SH-SY5Y (cell line): ENCODE data around the gene SCYL1.

Experiments used
- GATA2 ChIP-seq: IDR thresholded peaks from 2 replicates; pipeline ENCODE4 v1.6.1; 2011; ENCODE audit warnings: mild to moderate bottlenecking, low read depth, low read length
- GATA3 ChIP-seq: IDR thresholded peaks from 2 replicates; pipeline ENCODE4 v1.6.1; 2011; ENCODE audit warnings: low read depth, mild to moderate bottlenecking, low read length, moderate library complexity

The SCYL1 gene

DNA sequence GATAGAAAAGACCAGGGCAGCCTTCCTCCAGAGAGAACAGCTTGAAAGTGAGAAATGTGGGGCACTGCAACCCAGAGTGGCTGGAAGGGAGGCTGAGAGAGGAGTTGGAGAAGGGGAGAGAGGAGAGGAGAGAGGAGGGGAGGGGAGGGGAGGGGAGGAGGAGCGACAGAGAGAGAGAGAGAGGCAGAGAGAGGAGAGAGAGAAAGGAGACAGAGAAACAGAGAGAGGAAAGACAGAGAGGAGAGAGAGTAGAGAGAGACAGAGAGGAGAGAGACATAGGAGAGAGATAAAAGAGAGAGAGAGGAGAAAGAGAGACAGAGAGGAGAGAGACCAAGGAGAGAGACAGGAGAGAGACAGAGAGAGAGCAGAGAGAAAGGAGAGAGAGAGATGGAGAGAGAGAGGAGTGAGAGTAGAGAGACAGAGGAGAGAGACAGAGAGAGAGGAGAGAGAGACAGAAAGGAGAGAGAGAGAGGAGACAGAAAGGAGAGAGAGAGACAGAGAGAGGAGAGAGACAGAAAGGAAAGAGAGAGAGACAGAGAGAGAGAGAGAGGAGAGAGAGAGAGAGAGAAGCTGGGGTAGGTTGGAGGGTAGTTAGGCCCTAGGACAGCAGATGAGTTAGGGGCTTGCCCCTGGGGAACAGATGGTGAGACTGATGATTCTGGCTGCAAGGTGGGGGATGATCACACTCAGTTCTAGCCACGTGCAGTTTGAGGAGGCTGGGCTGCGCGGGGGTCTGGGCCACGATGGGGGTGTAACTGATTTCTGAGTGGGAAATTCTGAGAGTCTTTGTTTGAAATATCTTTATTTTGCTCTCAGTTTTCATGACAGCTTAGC, 8.5 kb upstream of the SCYL1 start:
- no peak for TF ChIP-seq GATA3
- no peak for TF ChIP-seq GATA2

GRCh38 chr11:65524014-65524740, 706 bp upstream of the SCYL1 start:
- TF ChIP-seq GATA2 (no peak), GATA3 (no peak)

DNA sequence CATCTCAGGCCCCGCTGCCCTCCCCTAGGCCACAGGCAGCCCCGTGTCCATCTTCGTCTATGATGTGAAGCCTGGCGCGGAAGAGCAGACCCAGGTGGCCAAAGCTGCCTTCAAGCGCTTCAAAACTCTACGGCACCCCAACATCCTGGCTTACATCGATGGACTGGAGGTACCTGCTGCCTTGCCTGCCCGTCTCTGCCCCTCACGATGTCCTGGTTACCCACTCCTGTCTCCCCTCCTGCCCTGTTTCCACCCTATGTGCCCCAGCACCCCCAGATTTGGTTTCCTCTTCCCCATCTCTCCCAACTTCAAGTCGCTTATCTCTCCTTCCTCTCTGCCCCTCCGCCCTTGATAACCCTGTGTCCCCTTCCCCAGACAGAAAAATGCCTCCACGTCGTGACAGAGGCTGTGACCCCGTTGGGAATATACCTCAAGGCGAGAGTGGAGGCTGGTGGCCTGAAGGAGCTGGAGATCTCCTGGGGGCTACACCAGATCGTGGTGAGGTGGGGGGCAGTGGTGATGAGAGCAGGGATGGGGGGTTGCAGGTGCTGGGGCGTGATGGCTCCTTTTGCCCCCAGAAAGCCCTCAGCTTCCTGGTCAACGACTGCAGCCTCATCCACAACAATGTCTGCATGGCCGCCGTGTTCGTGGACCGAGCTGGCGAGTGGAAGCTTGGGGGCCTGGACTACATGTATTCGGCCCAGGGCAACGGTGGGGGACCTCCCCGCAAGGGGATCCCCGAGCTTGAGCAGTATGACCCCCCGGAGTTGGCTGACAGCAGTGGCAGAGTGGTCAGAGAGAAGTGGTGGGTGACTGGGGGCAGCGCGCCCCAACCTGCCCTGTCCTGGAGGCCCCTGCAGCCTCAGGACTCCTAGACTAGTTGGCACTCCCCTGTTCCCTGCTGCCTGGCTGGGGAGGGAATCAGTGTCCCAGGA, 930 bp downstream of the SCYL1 start:
- TF ChIP-seq GATA2 (no peak), GATA3 (no peak)

- TF ChIP-seq GATA3 (no peak), GATA2 (no peak)
Measured at GRCh38 chr11:65526744-65527143, 1.9 kb downstream of the SCYL1 start.

GRCh38 chr11:65528819-65529350, 4.0 kb downstream of the SCYL1 start:
- TF ChIP-seq GATA2 (no peak), GATA3 (no peak)

- TF ChIP-seq GATA2, result no peak
- TF ChIP-seq GATA3, result no peak
Measured at GRCh38 chr11:65529475-65530156, 4.7 kb downstream of the SCYL1 start.

- TF ChIP-seq GATA2, result no peak
- no peak for TF ChIP-seq GATA3
Measured at GRCh38 chr11:65530157-65530496, 5.2 kb downstream of the SCYL1 start.

DNA sequence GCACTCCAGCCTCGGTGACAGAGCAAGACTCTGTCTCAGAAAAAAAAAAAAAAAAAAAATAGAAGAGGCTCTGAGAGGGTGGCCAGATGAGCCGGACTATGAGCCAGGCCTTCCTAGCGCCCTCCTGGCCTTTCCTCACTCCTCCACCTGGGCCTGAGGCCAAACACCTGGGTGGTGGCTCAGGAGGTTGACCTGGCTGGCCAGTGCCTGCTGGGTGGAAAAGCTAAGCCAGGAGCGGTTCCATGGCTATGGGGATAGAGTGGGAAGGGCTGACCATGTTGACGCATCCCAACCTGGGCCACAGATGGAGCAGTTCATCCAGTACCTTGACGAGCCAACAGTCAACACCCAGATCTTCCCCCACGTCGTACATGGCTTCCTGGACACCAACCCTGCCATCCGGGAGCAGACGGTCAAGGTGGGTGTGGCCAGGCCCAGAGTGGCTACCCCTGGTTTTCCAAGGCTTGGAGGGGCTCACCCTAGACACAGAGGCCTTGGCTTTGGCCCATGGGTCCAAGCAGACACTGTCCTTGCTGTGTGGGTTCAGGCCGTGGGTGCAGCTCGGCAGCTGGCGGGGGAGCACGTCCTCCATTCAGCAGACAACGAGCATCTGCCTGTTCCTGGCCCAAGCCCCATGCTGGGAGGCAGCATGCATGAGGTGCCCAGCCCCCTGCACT, 7.6 kb downstream of the SCYL1 start:
- no peak for TF ChIP-seq GATA2
- TF ChIP-seq GATA3, result no peak

- TF ChIP-seq GATA3 (no peak), GATA2 (no peak)
Measured at GRCh38 chr11:65535102-65535501, 10.2 kb downstream of the SCYL1 start.

GRCh38 chr11:65536412-65537295, 11.8 kb downstream of the SCYL1 start:
- TF ChIP-seq GATA3, result no peak
- TF ChIP-seq GATA2, result no peak

- no peak for TF ChIP-seq GATA3
Measured at GRCh38 chr11:65537296-65537597, 12.4 kb downstream of the SCYL1 start.

GRCh38 chr11:65537620-65538231, 12.8 kb downstream of the SCYL1 start:
- TF ChIP-seq GATA2 (no peak), GATA3 (no peak)
